ENCODE measurements around the gene PSMB2.

The PSMB2 gene

DNA sequence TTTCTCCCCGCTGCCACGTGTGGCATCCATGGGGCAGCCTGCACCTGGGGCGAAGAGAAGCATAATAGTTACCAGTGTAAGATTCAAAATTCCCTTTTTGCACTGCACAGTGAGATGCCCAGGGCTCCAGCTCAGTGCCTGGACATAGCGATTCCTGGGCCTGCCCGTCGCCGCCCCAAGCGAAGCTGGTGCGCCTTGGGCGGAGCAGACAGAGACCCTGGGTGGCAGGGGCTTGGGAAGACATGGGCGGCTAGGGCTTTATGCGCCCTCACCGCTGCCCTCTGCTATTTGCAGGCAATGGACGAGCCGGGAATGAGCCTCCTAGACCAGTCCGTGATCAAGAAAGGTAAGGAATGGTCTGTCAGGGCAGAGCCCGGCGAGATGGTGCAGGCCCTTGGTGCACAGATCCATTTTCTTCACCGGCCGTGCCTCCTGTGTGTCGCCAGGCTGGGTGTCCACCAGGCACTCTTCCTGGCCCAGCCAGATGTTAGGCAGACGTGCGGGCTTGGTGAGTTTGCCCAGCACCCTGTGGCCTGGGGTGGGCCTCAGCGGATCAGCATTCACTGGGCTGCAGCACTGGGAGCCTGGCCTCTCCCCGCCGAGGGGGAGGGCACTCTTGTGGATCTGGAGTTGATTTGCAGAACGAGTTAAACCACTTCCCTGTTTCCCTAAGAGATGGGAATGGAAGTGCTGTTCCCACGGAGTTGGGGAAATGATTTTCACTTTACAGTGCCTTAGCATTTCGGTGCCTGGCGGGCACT lies 66.5 kb downstream of the PSMB2 start:
- Histone ChIP-seq H3K27me3 (peaks cover 33% of the 10 kb centered on the region), H3K4me1 (ENCODE audit: control insufficient read depth in 1 of 2, insufficient read depth in 1 of 2, low read depth in 1 of 2, low read length in 1 of 2) (peaks cover 33 to 36% of the 10 kb centered on the region in 2 experiments), H3K36me3 (no peaks in the 10 kb centered on the region), H3K4me3 (ENCODE audit: low read depth in 1 of 2, low read length in 1 of 2) (no peak overlapping the region), H3K27ac (no peak overlapping the region), H3K9me3 (no peaks in the 10 kb centered on the region)
- TF ChIP-seq, protein P1, sequence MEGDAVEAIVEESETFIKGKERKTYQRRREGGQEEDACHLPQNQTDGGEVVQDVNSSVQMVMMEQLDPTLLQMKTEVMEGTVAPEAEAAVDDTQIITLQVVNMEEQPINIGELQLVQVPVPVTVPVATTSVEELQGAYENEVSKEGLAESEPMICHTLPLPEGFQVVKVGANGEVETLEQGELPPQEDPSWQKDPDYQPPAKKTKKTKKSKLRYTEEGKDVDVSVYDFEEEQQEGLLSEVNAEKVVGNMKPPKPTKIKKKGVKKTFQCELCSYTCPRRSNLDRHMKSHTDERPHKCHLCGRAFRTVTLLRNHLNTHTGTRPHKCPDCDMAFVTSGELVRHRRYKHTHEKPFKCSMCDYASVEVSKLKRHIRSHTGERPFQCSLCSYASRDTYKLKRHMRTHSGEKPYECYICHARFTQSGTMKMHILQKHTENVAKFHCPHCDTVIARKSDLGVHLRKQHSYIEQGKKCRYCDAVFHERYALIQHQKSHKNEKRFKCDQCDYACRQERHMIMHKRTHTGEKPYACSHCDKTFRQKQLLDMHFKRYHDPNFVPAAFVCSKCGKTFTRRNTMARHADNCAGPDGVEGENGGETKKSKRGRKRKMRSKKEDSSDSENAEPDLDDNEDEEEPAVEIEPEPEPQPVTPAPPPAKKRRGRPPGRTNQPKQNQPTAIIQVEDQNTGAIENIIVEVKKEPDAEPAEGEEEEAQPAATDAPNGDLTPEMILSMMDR (IDR thresholded peaks at IDR 0.05) = no peak

DNA sequence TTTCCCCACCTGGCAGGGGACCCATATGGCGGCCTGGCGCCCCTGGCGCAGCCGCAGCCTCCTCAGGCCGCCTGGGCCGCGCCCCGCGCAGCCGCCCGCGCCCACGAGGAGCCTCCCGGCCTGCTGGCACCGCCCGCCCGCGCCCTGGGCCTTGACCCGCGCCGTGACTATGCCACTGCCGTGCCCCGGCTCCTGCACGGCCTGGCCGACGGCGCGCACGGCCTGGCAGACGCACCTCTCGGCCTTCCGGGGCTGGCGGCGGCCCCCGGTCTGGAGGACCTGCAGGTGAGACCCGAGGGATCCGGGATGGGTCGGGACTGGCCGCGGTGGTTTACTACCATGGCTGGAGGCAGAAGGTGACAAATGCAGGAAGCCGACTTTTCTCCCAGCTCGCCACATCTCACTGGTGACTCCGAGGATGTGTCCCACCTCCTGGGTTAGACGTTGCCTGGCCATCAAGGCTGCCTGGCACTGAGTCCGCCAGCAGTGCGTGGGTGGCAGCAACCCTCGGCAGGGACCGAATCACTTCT lies 67.1 kb downstream of the PSMB2 start:
- H3K27ac ChIP-seq = no peak overlapping the region
- no peak overlapping the region for H3K4me3 ChIP-seq (ENCODE audit: low read depth in 1 of 2, low read length in 1 of 2)
- H3K9me3 ChIP-seq = no peaks in the 10 kb centered on the region
- peaks cover 33% of the 10 kb centered on the region for H3K27me3 ChIP-seq
- H3K36me3 ChIP-seq = no peaks in the 10 kb centered on the region
- TF ChIP-seq, protein P1 (IDR thresholded peaks at IDR 0.05) = no peak
- peaks cover 33 to 36% of the 10 kb centered on the region in 2 experiments for H3K4me1 ChIP-seq (ENCODE audit: control insufficient read depth in 1 of 2, insufficient read depth in 1 of 2, low read depth in 1 of 2, low read length in 1 of 2)

DNA sequence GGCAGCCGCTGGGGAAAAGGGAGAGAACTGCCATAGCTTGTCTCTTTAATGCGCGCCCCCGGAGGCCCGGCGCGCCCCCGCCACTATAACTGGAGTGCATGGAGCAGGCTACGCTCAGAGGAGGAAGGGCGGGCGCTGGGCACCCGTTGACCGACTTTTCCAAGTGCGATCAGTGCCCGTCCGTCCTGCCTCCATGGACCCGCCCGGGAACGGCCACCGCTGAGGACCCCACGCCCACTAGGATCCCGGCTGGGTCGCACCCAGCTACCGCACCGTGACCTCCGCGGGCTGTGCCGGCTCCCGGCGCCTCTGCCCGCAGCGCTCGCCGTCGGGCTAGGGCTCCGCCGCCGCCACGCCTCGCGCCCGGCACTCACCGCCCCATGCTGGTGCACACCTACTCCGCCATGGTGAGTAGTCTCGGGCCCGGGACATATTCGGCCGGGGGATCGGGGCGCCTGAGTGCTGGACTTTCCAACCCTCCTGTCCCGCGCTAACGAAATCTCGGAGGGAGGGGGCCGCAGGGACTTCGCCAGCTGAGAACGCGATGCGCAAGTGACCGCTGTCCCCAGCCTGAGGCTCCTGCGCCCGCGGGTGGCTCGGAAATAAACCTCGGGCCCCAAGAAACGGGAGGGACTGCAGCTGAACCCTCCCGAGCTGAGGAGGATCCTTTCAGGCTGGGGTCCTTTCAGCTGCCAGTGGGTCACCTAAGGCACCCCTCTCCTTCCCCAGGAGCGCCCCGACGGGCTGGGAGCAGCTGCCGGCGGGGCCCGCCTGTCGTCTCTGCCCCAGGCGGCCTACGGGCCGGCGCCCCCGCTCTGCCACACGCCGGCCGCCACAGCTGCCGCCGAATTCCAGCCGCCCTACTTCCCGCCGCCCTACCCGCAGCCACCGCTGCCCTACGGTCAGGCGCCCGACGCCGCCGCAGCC lies 67.9 kb downstream of the PSMB2 start, which contains the start of gene TFAP2E:
Gene TFAP2E, plus strand, starts transcription at position 117 of the 927 bp plus-strand sequence. Its CDS starts 264 bp downstream, at position 381.
- Histone ChIP-seq H3K4me3 (ENCODE audit: low read depth in 1 of 2, low read length in 1 of 2) (peak within 1 kb of the TSS; percentile 43 to 46), H3K9me3 (no peaks in the 10 kb centered on the region), H3K27ac (no peak within 1 kb of the TSS), H3K4me1 (ENCODE audit: control insufficient read depth in 1 of 2, insufficient read depth in 1 of 2, low read depth in 1 of 2, low read length in 1 of 2) (peaks cover 31 to 35% of the 10 kb centered on the region in 2 experiments), H3K27me3 (peaks cover 33% of the 10 kb centered on the region), H3K36me3 (no peaks in the 10 kb centered on the region)
- TF ChIP-seq, protein P1 (IDR thresholded peaks at IDR 0.05) = no peak

DNA sequence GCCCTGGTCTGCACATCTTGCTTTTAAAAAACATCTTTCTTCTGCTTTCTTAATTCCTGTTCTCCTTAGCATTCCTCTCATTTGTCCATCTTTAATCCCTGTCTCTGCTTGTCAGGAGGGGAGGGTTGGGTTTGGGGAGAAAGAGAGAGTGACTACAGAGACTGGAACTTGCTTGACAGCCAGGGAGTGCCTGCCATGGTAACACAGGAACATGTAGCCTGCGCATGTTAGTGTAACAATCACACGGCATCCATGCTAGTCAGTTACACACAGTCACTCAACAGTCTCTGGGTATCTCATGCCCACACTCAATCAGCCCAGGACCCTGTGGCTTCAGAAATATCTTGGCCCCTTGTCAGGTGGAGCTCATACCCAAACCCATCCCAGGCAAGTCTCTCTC lies 69.0 kb downstream of the PSMB2 start:
- no peaks in the 10 kb centered on the region for H3K9me3 ChIP-seq

DNA sequence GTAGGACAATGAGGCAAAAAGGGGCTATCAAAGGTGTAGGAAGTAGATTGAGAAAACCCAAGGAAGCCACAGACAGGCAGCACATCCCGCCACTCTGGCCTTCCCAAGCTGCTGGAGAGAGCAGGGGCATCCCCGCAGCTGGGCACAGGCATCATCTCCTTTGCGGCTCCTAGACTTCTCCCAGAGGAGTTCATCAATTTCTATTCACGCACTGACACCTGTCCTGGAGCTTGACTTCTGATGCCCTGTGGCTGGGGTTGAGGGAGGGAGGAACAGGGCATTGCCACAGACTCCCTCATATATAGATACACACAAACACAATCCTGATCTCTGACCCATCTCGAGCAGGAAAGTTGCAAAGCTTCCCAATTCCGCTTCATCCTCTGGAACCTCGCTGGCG lies 70.1 kb downstream of the PSMB2 start:
- TF ChIP-seq, protein P1 (IDR thresholded peaks at IDR 0.05) = no peak
- H3K4me1 ChIP-seq (ENCODE audit: control insufficient read depth in 1 of 2, insufficient read depth in 1 of 2, low read depth in 1 of 2, low read length in 1 of 2) = peaks cover 17 to 21% of the 10 kb centered on the region in 2 experiments
- no peaks in the 10 kb centered on the region for H3K36me3 ChIP-seq
- H3K4me3 ChIP-seq (ENCODE audit: low read depth in 1 of 2, low read length in 1 of 2) = no peak overlapping the region
- H3K27ac ChIP-seq = no peak overlapping the region
- H3K27me3 ChIP-seq = peaks cover 33% of the 10 kb centered on the region
- no peaks in the 10 kb centered on the region for H3K9me3 ChIP-seq

More for the DNA sequence above, 69.0 kb downstream of the PSMB2 start:
- Histone ChIP-seq H3K27me3 (peaks cover 33% of the 10 kb centered on the region), H3K27ac (no peak overlapping the region), H3K4me3 (ENCODE audit: low read depth in 1 of 2, low read length in 1 of 2) (peak overlapping the region in 1 of 2 experiments; percentile 12), H3K4me1 (ENCODE audit: control insufficient read depth in 1 of 2, insufficient read depth in 1 of 2, low read depth in 1 of 2, low read length in 1 of 2) (peaks cover 23 to 27% of the 10 kb centered on the region in 2 experiments), H3K36me3 (no peaks in the 10 kb centered on the region)
- TF ChIP-seq, protein P1 (IDR thresholded peaks at IDR 0.05) = no peak
